Neuronal stem cell (in vitro differentiated cells): Measurements from ENCODE around the gene PFDN6.
A peak's percentile ranks its signal among the peaks of the same experiment; 100 is the strongest.
"Not testable (repeated sequence)": the region's sequence is repeated elsewhere in the genome, so short reads cannot be mapped to it uniquely, and the experiment has no call there.

Source experiments
- DNase-seq: peaks from one replicate; pipeline ENCODE4 v3.0.0-alpha.2; 2013; ENCODE audit warnings: low spot score
- H2AFZ ChIP-seq: one replicate; pipeline ENCODE4 v1.6.1; 2013; ENCODE audit warnings: mild to moderate bottlenecking, low read length, inconsistent platforms
- H2AK5ac ChIP-seq: 2 replicates; pipeline ENCODE4 v1.6.1; 2013; ENCODE audit warnings: low read depth, mild to moderate bottlenecking, inconsistent platforms, low read length, moderate library complexity, mixed read lengths
- H2BK120ac ChIP-seq: 2 replicates; pipeline ENCODE4 v1.6.1; 2013; ENCODE audit warnings: low read depth, mild to moderate bottlenecking, inconsistent platforms, low read length, moderate library complexity, mixed read lengths
- H2BK12ac ChIP-seq: one replicate; pipeline ENCODE4 v1.6.1; 2013; ENCODE audit warnings: low read length, inconsistent platforms
- H2BK15ac ChIP-seq: 2 replicates; pipeline ENCODE4 v1.6.1; 2013; ENCODE audit warnings: mild to moderate bottlenecking, low read length, inconsistent platforms, mixed read lengths
- H2BK5ac ChIP-seq: one replicate; pipeline ENCODE4 v1.6.1; 2013; ENCODE audit warnings: inconsistent platforms, mild to moderate bottlenecking, low read length, moderate library complexity
- H3K14ac ChIP-seq: one replicate; pipeline ENCODE4 v1.6.1; 2013; ENCODE audit warnings: low read length, inconsistent platforms
- H3K18ac ChIP-seq: 2 replicates; pipeline ENCODE4 v1.6.1; 2013; ENCODE audit warnings: low read length, inconsistent platforms
- H3K23ac ChIP-seq: 2 replicates; pipeline ENCODE4 v1.6.1; 2013; ENCODE audit warnings: low read depth, mild to moderate bottlenecking, mixed read lengths, low read length, inconsistent platforms; ENCODE audit not compliant: poor library complexity
- H3K27ac ChIP-seq: replicated peaks from 3 replicates; pipeline ENCODE4 v1.5.1; 2013; ENCODE audit warnings: low read length, inconsistent platforms
- H3K27me3 ChIP-seq, 3 experiments: 2 replicates each; pipeline ENCODE4 v1.6.1; 2013; ENCODE audit warnings: low read length in 3 of 3, mild to moderate bottlenecking in 2 of 3, inconsistent platforms in 1 of 3, low read depth in 1 of 3, mixed read lengths in 1 of 3, moderate library complexity in 1 of 3; ENCODE audit not compliant: control insufficient read depth in 3 of 3, insufficient read depth in 3 of 3
- H3K36me3 ChIP-seq, 2 donors: replicated peaks in 1 of 2; 2 replicates each; pipeline ENCODE4 v1.6.1; 2013; ENCODE audit warnings: low read length in 2 of 2; ENCODE audit not compliant: control insufficient read depth in 2 of 2, insufficient read depth in 2 of 2
- H3K4ac ChIP-seq: 2 replicates; pipeline ENCODE4 v1.6.1; 2013; ENCODE audit warnings: inconsistent platforms, mild to moderate bottlenecking, low read length, moderate library complexity
- H3K4me1 ChIP-seq, 2 donors: 1 replicate in 1 of 2; 2 replicates in 1 of 2; pipeline ENCODE4 v1.6.1; 2013; ENCODE audit warnings: low read length in 2 of 2, low read depth in 1 of 2; ENCODE audit not compliant: control insufficient read depth in 2 of 2, insufficient read depth in 1 of 2
- H3K4me2 ChIP-seq: one replicate; pipeline ENCODE4 v1.6.1; 2013; ENCODE audit warnings: mild to moderate bottlenecking, low read length, inconsistent platforms; ENCODE audit not compliant: insufficient read depth, poor library complexity, severe bottlenecking
- H3K4me3 ChIP-seq, 2 donors: 2 replicates each; pipeline ENCODE4 v1.5.1; 2013; ENCODE audit warnings: low read length in 2 of 2, mild to moderate bottlenecking in 2 of 2, inconsistent platforms in 1 of 2, moderate library complexity in 1 of 2
- H3K79me1 ChIP-seq: one replicate; pipeline ENCODE4 v1.6.1; 2013; ENCODE audit warnings: low read depth, mild to moderate bottlenecking, inconsistent platforms, low read length, moderate library complexity
- H3K9ac ChIP-seq: one replicate; pipeline ENCODE4 v1.6.1; 2013; ENCODE audit warnings: mild to moderate bottlenecking, low read depth, low read length, inconsistent platforms; ENCODE audit not compliant: poor library complexity
- H3K9me3 ChIP-seq, 2 donors: replicated peaks in 1 of 2; 2 replicates each; pipeline versions ENCODE3 to v1.6.1; 2013; ENCODE audit warnings: low read length in 2 of 2, mild to moderate bottlenecking in 2 of 2, inconsistent platforms in 1 of 2, low read depth in 1 of 2, mixed read lengths in 1 of 2, moderate library complexity in 1 of 2; ENCODE audit not compliant: control insufficient read depth in 2 of 2, insufficient read depth in 1 of 2
- H4K8ac ChIP-seq: one replicate; pipeline ENCODE4 v1.6.1; 2013; ENCODE audit warnings: low read depth, mild to moderate bottlenecking, inconsistent platforms, low read length, moderate library complexity
- H4K91ac ChIP-seq: one replicate; pipeline ENCODE4 v1.6.1; 2013; ENCODE audit warnings: low read length, low read depth, mild to moderate bottlenecking, inconsistent platforms; ENCODE audit not compliant: poor library complexity
- WGBS, 2 donors: extraction: QIAGEN DNeasy Blood & Tissue Kit; methylation state at CpG; one replicate each; pipeline ENCODE4 v1.1.7; 2013; ENCODE audit warnings: missing lambda C conversion rate in 2 of 2, mixed read lengths in 1 of 2; ENCODE audit not compliant: insufficient read length in 2 of 2, insufficient replicate concordance in 1 of 2; ENCODE audit errors: extremely low coverage in 2 of 2; 5-methylcytosine and 5-hydroxymethylcytosine counted together

The PFDN6 gene

GRCh38 chr6:33254591-33254990 is 34.8 kb upstream of the PFDN6 start:
- H3K79me1 ChIP-seq, result no peaks in the 10 kb centered on the region

GRCh38 chr6:33259032-33259431 is 30.4 kb upstream of the PFDN6 start:
- no peak overlapping the region for H3K23ac ChIP-seq
- no peak overlapping the region for H3K27ac ChIP-seq
- H3K79me1 ChIP-seq, result no peaks in the 10 kb centered on the region
- H3K4me3 ChIP-seq, result no peak overlapping the region
- H2AK5ac ChIP-seq, result no peak overlapping the region
- no peaks in the 10 kb centered on the region for H3K4me1 ChIP-seq
- no peak overlapping the region for H4K8ac ChIP-seq
- no peak overlapping the region for H3K18ac ChIP-seq
- no peak overlapping the region for H2BK15ac ChIP-seq
- no peak overlapping the region for H2BK120ac ChIP-seq
- no CpG with 5 or more reads among the region's 5 CpGs for WGBS, 2 donors
- no peaks in the 10 kb centered on the region for H3K27me3 ChIP-seq
- peak overlapping the region; percentile 4 for H3K9ac ChIP-seq
- H2AFZ ChIP-seq, result no peak overlapping the region
- H3K36me3 ChIP-seq, result peaks cover 7 to 72% of the 10 kb centered on the region in 2 donors
- H2BK12ac ChIP-seq, result no peak overlapping the region
- no peak overlapping the region for H3K4ac ChIP-seq
- no peak overlapping the region for H3K14ac ChIP-seq
- no peak overlapping the region for H3K4me2 ChIP-seq
- no peaks in the 10 kb centered on the region for H3K9me3 ChIP-seq
- no peak for DNase-seq
- no peak overlapping the region for H4K91ac ChIP-seq
- H2BK5ac ChIP-seq, result no peak overlapping the region

More at GRCh38 chr6:33254591-33254990, 34.8 kb upstream of the PFDN6 start:
- H3K27me3 ChIP-seq, result no peaks in the 10 kb centered on the region
- H4K8ac ChIP-seq, result no peak overlapping the region
- H2AFZ ChIP-seq, result no peak overlapping the region
- H3K18ac ChIP-seq, result no peak overlapping the region
- no peak overlapping the region for H4K91ac ChIP-seq
- no peak overlapping the region for H2BK120ac ChIP-seq
- H2BK12ac ChIP-seq, result no peak overlapping the region
- WGBS, 2 donors, result no CpG with 5 or more reads among the region's 4 CpGs
- no peak for DNase-seq
- H2AK5ac ChIP-seq, result no peak overlapping the region
- H3K23ac ChIP-seq, result no peak overlapping the region
- H3K4ac ChIP-seq, result no peak overlapping the region
- no peak overlapping the region for H3K9ac ChIP-seq
- H3K9me3 ChIP-seq, result no peaks in the 10 kb centered on the region
- H3K4me3 ChIP-seq, result no peak overlapping the region
- no peak overlapping the region for H2BK15ac ChIP-seq
- H3K14ac ChIP-seq, result no peak overlapping the region
- peaks cover 5 to 52% of the 10 kb centered on the region in 2 donors for H3K36me3 ChIP-seq
- no peak overlapping the region for H2BK5ac ChIP-seq
- H3K27ac ChIP-seq, result no peak overlapping the region
- H3K4me2 ChIP-seq, result no peak overlapping the region
- H3K4me1 ChIP-seq, result peaks cover 4 to 8% of the 10 kb centered on the region in 2 donors

GRCh38 chr6:33262490-33262889 is 26.9 kb upstream of the PFDN6 start:
- H3K27me3 ChIP-seq, H2AFZ ChIP-seq, H3K18ac ChIP-seq, H2AK5ac ChIP-seq, H3K14ac ChIP-seq, H3K4me3 ChIP-seq, H2BK120ac ChIP-seq, H3K4me1 ChIP-seq, DNase-seq, H4K8ac ChIP-seq, H2BK5ac ChIP-seq, H3K9me3 ChIP-seq, H3K27ac ChIP-seq, H4K91ac ChIP-seq, H3K4ac ChIP-seq, H2BK12ac ChIP-seq, H3K4me2 ChIP-seq, H3K79me1 ChIP-seq, H2BK15ac ChIP-seq, H3K9ac ChIP-seq, H3K23ac ChIP-seq: not testable (repeated sequence)
- peaks cover 28 to 91% of the 10 kb centered on the region in 2 donors for H3K36me3 ChIP-seq
- no CpG with 5 or more reads among the region's 3 CpGs for WGBS, 2 donors

- no peaks in the 10 kb centered on the region for H3K27me3 ChIP-seq
- no peak overlapping the region for H2BK15ac ChIP-seq
- no peak overlapping the region for H2BK5ac ChIP-seq
- no peak overlapping the region for H3K4ac ChIP-seq
- no peak overlapping the region for H4K8ac ChIP-seq
- H3K9me3 ChIP-seq, result no peaks in the 10 kb centered on the region
- peaks cover 34 to 95% of the 10 kb centered on the region in 2 donors for H3K36me3 ChIP-seq
- no peak overlapping the region for H2AK5ac ChIP-seq
- H3K4me3 ChIP-seq, result no peak overlapping the region
- H2BK120ac ChIP-seq, result no peak overlapping the region
- no peak overlapping the region for H3K27ac ChIP-seq
- no peaks in the 10 kb centered on the region for H3K4me1 ChIP-seq
- no CpG with 5 or more reads among the region's 7 CpGs for WGBS, 2 donors
- no peaks in the 10 kb centered on the region for H3K79me1 ChIP-seq
- H4K91ac ChIP-seq, result no peak overlapping the region
- no peak overlapping the region for H3K14ac ChIP-seq
- DNase-seq, result no peak
- H2BK12ac ChIP-seq, result peak overlapping the region; percentile 10
- peak overlapping the region; percentile 31 for H3K23ac ChIP-seq
- no peak overlapping the region for H2AFZ ChIP-seq
- no peak overlapping the region for H3K18ac ChIP-seq
- H3K4me2 ChIP-seq, result no peak overlapping the region
- H3K9ac ChIP-seq, result no peak overlapping the region
Measured at GRCh38 chr6:33264015-33264414, 25.4 kb upstream of the PFDN6 start.
